A549 (cell line): ENCODE measurements around the gene TSPAN16. TPM values are rescaled to one million over a fixed set of nuclear protein-coding genes. Genes with fewer than 3 reads are reported as not detected.
A peak's percentile ranks its signal among the peaks of the same experiment; 100 is the strongest.

Experiments
- ATAC-seq, 2 experiments: fragments of 200-7000 bp in 1 of 2; fragments of >200 bp in 1 of 2; cut with Nextera tagmentation in 1 of 2; cut with Tn5 transposase in 1 of 2; 3 replicates each; pipeline versions ENCODE4 v1.8.0 to v1.9.1; 2018 to 2020; ENCODE audit warnings: mild to moderate bottlenecking in 1 of 2, moderate library complexity in 1 of 2
- CTCF ChIA-PET: fragments of 300-600 bp; sonication (Branson Sonifier 250); formaldehyde crosslinking; extraction: SDS; loops from one replicate; lab custom pipeline; 2021; ENCODE audit warnings: antibody characterized with exemption, inconsistent platforms; lab: Yijun Ruan, JAX
- POLR2A ChIA-PET: fragments of 350-600 bp; formaldehyde crosslinking; extraction: SDS; loops from one replicate; lab custom pipeline; 2021; ENCODE audit warnings: antibody characterized with exemption, inconsistent platforms; lab: Yijun Ruan, JAX
- DNase-seq, 2 experiments: peaks; one replicate each; pipeline versions ENCODE4 v3.0.0 to v3.0.0-alpha.2; 2011 to 2016; ENCODE audit warnings: low read depth in 1 of 2, low spot score in 1 of 2
- FAIRE-seq: peaks from 2 replicates; lab custom pipeline; 2011; peaks lifted over from hg19 to GRCh38; lab: Jason Lieb, UNC
- H3K27ac ChIP-seq, 2 experiments: fragments of >200 bp; sonication (Bioruptor Twin); formaldehyde crosslinking; 3 replicates each; pipeline ENCODE4 v1.5.1; 2016 to 2017
- H3K4me1 ChIP-seq: fragments of >200 bp; sonication (Bioruptor Twin); formaldehyde crosslinking; 3 replicates; pipeline ENCODE4 v1.6.1; 2016
- H3K4me2 ChIP-seq: fragments of >200 bp; sonication (Bioruptor Twin); formaldehyde crosslinking; 3 replicates; pipeline ENCODE4 v1.6.1; 2016
- H3K4me3 ChIP-seq: fragments of >200 bp; sonication (Bioruptor Twin); formaldehyde crosslinking; 3 replicates; pipeline ENCODE4 v1.5.1; 2016
- H3K9me3 ChIP-seq: fragments of >200 bp; sonication (Bioruptor Twin); formaldehyde crosslinking; 3 replicates; pipeline ENCODE4 v1.6.1; 2016
- ATOH8 ChIP-seq: fragments of 250-450 bp; sonication (Bioruptor Pico); IDR thresholded peaks from 2 replicates; pipeline ENCODE4 v1.5.0; 2020; ENCODE audit warnings: low read depth, mild to moderate bottlenecking, moderate library complexity
- CBX2 ChIP-seq: fragments of 200-600 bp; sonication (generic); IDR thresholded peaks from 2 replicates; pipeline ENCODE4 v1.6.1; 2016; ENCODE audit warnings: low read depth, mild to moderate bottlenecking, borderline replicate concordance
- CEBPB ChIP-seq, 2 experiments: fragments of >200 bp in 1 of 2; sonication (Bioruptor Twin) in 1 of 2; formaldehyde crosslinking in 1 of 2; IDR thresholded peaks; 2 replicates each; pipeline ENCODE4 v1.6.1; 2012 to 2016
- CTCF ChIP-seq: fragments of >200 bp; sonication (Bioruptor Twin); formaldehyde crosslinking; IDR thresholded peaks from 3 replicates; pipeline ENCODE4 v1.5.1; 2016
- ELK1 ChIP-seq: fragments of 150-350 bp; IDR thresholded peaks from 2 replicates; pipeline ENCODE4 v1.6.1; 2014; ENCODE audit warnings: low read depth, mild to moderate bottlenecking, low read length
- EP300 ChIP-seq, 2 experiments: fragments of >200 bp; sonication (Bioruptor Twin); formaldehyde crosslinking; IDR thresholded peaks; 2 replicates in 1 of 2; 3 replicates in 1 of 2; pipeline ENCODE4 v1.6.1; 2016 to 2017
- FOSB ChIP-seq: fragments of 250-450 bp; sonication (Bioruptor Pico); IDR thresholded peaks from 2 replicates; pipeline ENCODE4 v1.5.0; 2020; ENCODE audit warnings: mild to moderate bottlenecking, moderate library complexity
- FOSL2 ChIP-seq, 2 experiments: fragments of 450-650 bp in 1 of 2; fragments of >200 bp in 1 of 2; sonication (Bioruptor Twin) in 1 of 2; formaldehyde crosslinking; IDR thresholded peaks; 2 replicates each; pipeline versions ENCODE4 v1.5.0 to v1.6.1; 2016 to 2020; ENCODE audit warnings: mild to moderate bottlenecking in 1 of 2, moderate library complexity in 1 of 2
- GATA3 ChIP-seq: IDR thresholded peaks from 2 replicates; pipeline ENCODE4 v1.6.1; 2012; ENCODE audit warnings: borderline replicate concordance
- HOXA7 ChIP-seq: fragments of 250-450 bp; sonication (Bioruptor Pico); IDR thresholded peaks from 2 replicates; pipeline ENCODE4 v1.5.0; 2020; ENCODE audit warnings: mild to moderate bottlenecking, moderate library complexity
- JUN ChIP-seq, 2 experiments: fragments of >200 bp; sonication (Bioruptor Twin); formaldehyde crosslinking; IDR thresholded peaks; 2 replicates in 1 of 2; 3 replicates in 1 of 2; pipeline ENCODE4 v1.6.1; 2016 to 2017
- KDM1A ChIP-seq: fragments of 200-600 bp; sonication (generic); IDR thresholded peaks from 2 replicates; pipeline ENCODE4 v1.6.1; 2016; ENCODE audit warnings: low read depth, mild to moderate bottlenecking
- MAZ ChIP-seq: fragments of 150-350 bp; IDR thresholded peaks from 2 replicates; pipeline ENCODE4 v1.6.1; 2014; ENCODE audit warnings: antibody characterized with exemption, low read depth, low read length, borderline replicate concordance
- NPAS2 ChIP-seq: fragments of 250-450 bp; sonication (Bioruptor Pico); IDR thresholded peaks from 2 replicates; pipeline ENCODE4 v1.8.0; 2022; ENCODE audit warnings: mild to moderate bottlenecking, moderate library complexity, borderline replicate concordance
- NR3C1 ChIP-seq: fragments of >200 bp; sonication (Bioruptor Twin); formaldehyde crosslinking; IDR thresholded peaks from 3 replicates; pipeline ENCODE4 v1.6.1; 2017
- PBX3 ChIP-seq: IDR thresholded peaks from 2 replicates; pipeline ENCODE4 v1.6.1; 2012
- PHF8 ChIP-seq: fragments of 200-600 bp; sonication (generic); IDR thresholded peaks from 2 replicates; pipeline ENCODE4 v1.6.1; 2016; ENCODE audit warnings: low read depth, mild to moderate bottlenecking, antibody characterized with exemption, moderate library complexity, borderline replicate concordance
- POLR2A ChIP-seq: IDR thresholded peaks from 2 replicates; pipeline ENCODE4 v1.6.1; 2012; ENCODE audit warnings: mild to moderate bottlenecking, low read length
- REST ChIP-seq: fragments of 200-600 bp; sonication (generic); IDR thresholded peaks from 2 replicates; pipeline ENCODE4 v1.6.1; 2016; ENCODE audit warnings: antibody characterized with exemption, mild to moderate bottlenecking, moderate library complexity
- SMC3 ChIP-seq: fragments of >200 bp; sonication (Bioruptor Twin); formaldehyde crosslinking; IDR thresholded peaks from 3 replicates; pipeline ENCODE4 v1.6.1; 2018; ENCODE audit warnings: inconsistent platforms
- SREBF2 ChIP-seq: fragments of 450-650 bp; IDR thresholded peaks from 2 replicates; pipeline ENCODE4 v1.6.1; 2014; ENCODE audit warnings: mild to moderate bottlenecking, moderate library complexity
- ZFP36 ChIP-seq: fragments of 450-650 bp; IDR thresholded peaks from 2 replicates; pipeline ENCODE4 v1.6.1; 2014; ENCODE audit warnings: borderline replicate concordance; ENCODE audit not compliant: partially characterized antibody
- ZSCAN20 ChIP-seq: fragments of 250-450 bp; sonication (Bioruptor Pico); IDR thresholded peaks from 2 replicates; pipeline ENCODE4 v1.8.0; 2022; ENCODE audit warnings: mild to moderate bottlenecking, moderate library complexity
- WGBS: methylation state at CpG from one replicate; pipeline ENCODE4 v1.1.6; 2017; ENCODE audit errors: missing lambda C conversion rate; 5-methylcytosine and 5-hydroxymethylcytosine counted together
- polyA plus RNA-seq, 4 experiments: library from polyadenylated mRNA; depleted of rRNA in 3 of 4; stranded (reverse); fragments of >200 nt; fragmentation: RNase III in 1 of 4; extraction: RNeasy Plus Mini Kit Qiagen cat#74134 plus additional on column Dnase treatment in 1 of 4; gene quantifications; 2 replicates in 3 of 4; 3 replicates in 1 of 4; pipeline ENCODE4 v1.2.3, GENCODE V29; 2011 to 2017

TSPAN16 gene
- polyA plus RNA-seq, 2 of the 4 experiments (the other 2 are of a cell fraction) = not detected

- CTCF ChIA-PET = no interaction called here
- Histone ChIP-seq H3K4me3 (peak within 1 kb of the TSS; percentile 58), H3K9me3 (no peaks in the 10 kb centered on the region), H3K4me2 (peak within 1 kb of the TSS; percentile 90), H3K4me1 (no peaks in the 10 kb centered on the region), H3K27ac (peak within 1 kb of the TSS; percentile 74 to 89)
- peak; percentile 56 to 84 for DNase-seq
- peak; percentile 78 to 95 for ATAC-seq
- POLR2A ChIA-PET = no interaction called here
- no peak for FAIRE-seq
- TF ChIP-seq REST (no peak), HOXA7 (CRISPR knock-in tag) (no peak), CTCF (no peak), JUN (IDR thresholded peaks at IDR 0.05) (0 out of 5 replicates have a peak, but pooled peaks of 1 of the 2 experiments have one; percentile 48), POLR2A (peak; percentile 56), SMC3 (no peak), GATA3 (no peak), CEBPB (IDR thresholded peaks at IDR 0.05) (no peak), ATOH8 (CRISPR knock-in tag) (no peak), PBX3 (no peak), NR3C1 (no peak)
- 11% methylated on average over 21 of the region's 62 CpGs for WGBS
Observed at GRCh38 chr19:11355160-11356073, 59.5 kb downstream of the TSPAN16 start, which contains the start of gene PLPPR2. TSS of gene PLPPR2 (plus strand) at chr19:11355432. CDS start at chr19:11357674, 2,242 bp downstream.

GRCh38 chr19:11356074-11356397 lies 60.1 kb downstream of the TSPAN16 start:
- CTCF ChIA-PET = no interaction called here
- TF ChIP-seq CBX2 = no peak
- no peak for TF ChIP-seq MAZ
- TF ChIP-seq EP300 (IDR thresholded peaks at IDR 0.05) = no peak
- TF ChIP-seq ZFP36 = no peak
- TF ChIP-seq CTCF = no peak
- TF ChIP-seq PHF8 = no peak
- no peak for TF ChIP-seq NPAS2 (CRISPR knock-in tag)
- TF ChIP-seq SREBF2 = no peak
- TF ChIP-seq ZSCAN20 = no peak
- no peak for TF ChIP-seq KDM1A
- no peak for TF ChIP-seq ELK1
- no peak for TF ChIP-seq FOSL2 (IDR thresholded peaks at IDR 0.05)
- no peak for TF ChIP-seq FOSL2 (CRISPR knock-in tag; IDR thresholded peaks at IDR 0.05)
- TF ChIP-seq FOSB (CRISPR knock-in tag) = no peak
- TF ChIP-seq JUN (IDR thresholded peaks at IDR 0.05) = no peak

More at GRCh38 chr19:11356074-11356397, 60.1 kb downstream of the TSPAN16 start:
- peak overlapping the region; percentile 90 for H3K4me2 ChIP-seq
- POLR2A ChIA-PET = no interaction called here
- no peak for DNase-seq
- WGBS = 90% methylated on average over 4 of the region's 6 CpGs
- no peak for ATAC-seq
- no peaks in the 10 kb centered on the region for H3K4me1 ChIP-seq
- peak overlapping the region; percentile 58; the same call in 2 of the 3 replicates for H3K4me3 ChIP-seq
- H3K27ac ChIP-seq = peak overlapping the region in 1 of 2 experiments; percentile 89; a peak in 2 of 6 replicates
- FAIRE-seq = no peak
- no peaks in the 10 kb centered on the region for H3K9me3 ChIP-seq
